ENCODE data around the gene NOC4L.

DNA sequence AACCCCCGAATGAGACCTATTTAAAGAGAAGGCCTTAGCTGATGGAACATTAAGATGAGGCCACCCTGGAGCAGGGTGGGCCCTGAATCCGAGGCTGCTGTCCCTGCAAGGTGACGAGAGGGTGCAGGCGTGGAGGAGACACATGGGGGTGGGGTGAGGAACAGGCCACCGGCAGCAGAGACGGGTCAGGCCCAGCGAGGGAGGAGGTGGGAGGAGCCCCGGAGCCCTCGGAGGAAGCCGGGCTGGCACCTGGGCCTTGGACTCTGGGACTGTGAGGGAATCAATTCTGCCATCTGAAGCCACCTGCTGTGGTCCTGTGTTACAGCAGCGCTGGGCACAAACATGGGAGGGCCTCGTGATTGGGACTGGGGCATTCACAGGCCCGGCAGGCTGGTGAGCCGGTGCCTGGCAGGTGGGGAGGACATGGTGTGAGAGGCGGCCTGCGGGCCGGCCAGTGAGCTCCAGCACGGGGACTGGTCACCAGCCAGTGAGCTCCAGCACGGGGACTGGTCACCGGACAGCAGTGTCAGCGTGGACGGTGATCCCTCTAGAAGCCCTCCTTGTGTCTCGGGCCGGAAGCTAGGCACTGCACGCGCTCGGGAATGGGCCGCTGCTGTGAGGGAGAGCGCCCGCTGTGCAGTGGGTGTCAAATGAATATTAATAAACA is 46.7 kb downstream of the NOC4L start:
- TF ChIP-seq EP300 (IDR thresholded peaks at IDR 0.05; ENCODE audit: borderline replicate concordance) (no peak), FOXM1 (IDR thresholded peaks at IDR 0.05; ENCODE audit: borderline replicate concordance, low read depth) (no peak)

Measured in Ishikawa (cell line).